ENCODE measurements around the gene RGS7. TPM values are rescaled to one million over a fixed set of nuclear protein-coding genes. Genes with fewer than 3 reads are reported as not detected.
A peak's percentile ranks its signal among the peaks of the same experiment; 100 is the strongest.

Gene RGS7
- total RNA-seq, 2 donors from 2014 or later = not detected

- intact Hi-C loops (cut with DNase I) = no loop called here
- no peak for DNase-seq
- ATAC-seq = no peak
Observed at GRCh38 chr1:240734001-240734400, 623.0 kb downstream of the RGS7 start.

GRCh38 chr1:240732390-240732789, 624.6 kb downstream of the RGS7 start:
- DNase-seq (no peak), ATAC-seq (peak in 1 of 2 donors; percentile 34)
- intact Hi-C loops (cut with DNase I) = no loop called here

Small RNAs within 50 kb of the gene (microRNA-seq; reads per million reads assigned to microRNA genes)
- gene MIR3123 = 0 reads per million in 2 donors

Other genes with a start within 250 kb of the RGS7 start
- 100 to 1,000 TPM; 146 to 181 TPM for gene FH, start 162.6 kb upstream of the RGS7 start, total RNA-seq
- under 1 TPM; 0.39 to 0.47 TPM for gene KMO, start 175.2 kb upstream of the RGS7 start, total RNA-seq

All from left cardiac atrium (tissue), 4 donors.